CD4-positive, alpha-beta T cell treated with Interleukin-17A for 4 hours (primary cell): ENCODE data around the gene TWF2.

Experiments
- DNase-seq: peaks from one replicate; pipeline ENCODE4 v3.0.0-alpha.2; 2020; ENCODE audit warnings: mixed read lengths

Gene TWF2

GRCh38 chr3:52237006-52237656, 1.8 kb downstream of the TWF2 start:
- DNase-seq, result no peak

- DNase-seq, result no peak
These were observed 2.5 kb downstream of the TWF2 start for GRCh38 chr3:52236424-52236886.

- no peak for DNase-seq
These were observed 4.2 kb downstream of the TWF2 start for GRCh38 chr3:52234516-52235447.

GRCh38 chr3:52233968-52234367, 5.0 kb downstream of the TWF2 start:
- DNase-seq, result no peak

- DNase-seq, result no peak
These were observed 5.8 kb downstream of the TWF2 start for GRCh38 chr3:52233108-52233591.

GRCh38 chr3:52232279-52233107, 6.5 kb downstream of the TWF2 start:
- peak; percentile 53 for DNase-seq

GRCh38 chr3:52231502-52232278, 7.3 kb downstream of the TWF2 start:
- peak; percentile 95 for DNase-seq

GRCh38 chr3:52230889-52231499, 8.0 kb downstream of the TWF2 start:
- no peak for DNase-seq

GRCh38 chr3:52230461-52230860, 8.5 kb downstream of the TWF2 start:
- peak; percentile 3 for DNase-seq

GRCh38 chr3:52229656-52230055, 9.3 kb downstream of the TWF2 start:
- DNase-seq, result no peak

GRCh38 chr3:52228751-52229291, 10.1 kb downstream of the TWF2 start:
- peak; percentile 2 for DNase-seq

- peak; percentile 2 for DNase-seq
These were observed 10.7 kb downstream of the TWF2 start for GRCh38 chr3:52228266-52228665.

- DNase-seq, result peak; percentile 2
These were observed 11.2 kb downstream of the TWF2 start for GRCh38 chr3:52227766-52228165.

GRCh38 chr3:52227117-52227516, 11.8 kb downstream of the TWF2 start:
- peak; percentile 16 for DNase-seq

- peak; percentile 4 for DNase-seq
These were observed 12.6 kb downstream of the TWF2 start for GRCh38 chr3:52226229-52226817.

GRCh38 chr3:52225452-52226228, 13.3 kb downstream of the TWF2 start, which contains the start of gene TLR9:
Gene TLR9 (minus strand): TSS chr3:52225645. CDS start chr3:52225529, 116 bp downstream.
- peak; percentile 53 for DNase-seq

GRCh38 chr3:52223449-52224408, 15.2 kb downstream of the TWF2 start:
- DNase-seq, result no peak
